SK-N-DZ (cell line): ENCODE measurements around the gene KYNU.
A peak's percentile ranks its signal among the peaks of the same experiment; 100 is the strongest.
"Not testable (repeated sequence)": the region's sequence is repeated elsewhere in the genome, so short reads cannot be mapped to it uniquely, and the experiment has no call there.

Experiments
- DNase-seq: peaks from one replicate; pipeline ENCODE4 v3.0.0-alpha.2; 2015; ENCODE audit warnings: low spot score

KYNU gene

GRCh38 chr2:142915502-142915901 lies 38.0 kb downstream of the KYNU start:
- no peak for DNase-seq

DNA sequence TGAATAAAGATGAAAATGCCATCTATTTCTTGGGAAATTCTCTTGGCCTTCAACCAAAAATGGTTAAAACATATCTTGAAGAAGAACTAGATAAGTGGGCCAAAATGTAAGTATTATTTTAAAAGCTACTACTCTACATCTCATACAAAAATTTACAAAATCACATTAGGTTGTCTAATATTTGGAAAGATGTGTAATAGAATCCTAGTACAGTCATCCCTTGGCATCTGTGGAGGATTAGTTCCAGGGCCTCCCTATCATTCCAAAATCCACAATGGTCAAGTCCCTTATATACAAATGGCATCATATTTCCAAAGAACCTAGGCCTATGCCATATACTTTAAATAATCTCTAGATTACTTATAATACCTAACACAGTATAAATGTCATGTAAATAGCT lies 41.2 kb downstream of the KYNU start:
- DNase-seq = no peak

GRCh38 chr2:142920571-142920970 lies 43.1 kb downstream of the KYNU start:
- DNase-seq = no peak

GRCh38 chr2:142926445-142926844 lies 49.0 kb downstream of the KYNU start:
- DNase-seq = no peak

- no peak for DNase-seq
These were observed 53.5 kb downstream of the KYNU start for GRCh38 chr2:142930835-142931398.

DNA sequence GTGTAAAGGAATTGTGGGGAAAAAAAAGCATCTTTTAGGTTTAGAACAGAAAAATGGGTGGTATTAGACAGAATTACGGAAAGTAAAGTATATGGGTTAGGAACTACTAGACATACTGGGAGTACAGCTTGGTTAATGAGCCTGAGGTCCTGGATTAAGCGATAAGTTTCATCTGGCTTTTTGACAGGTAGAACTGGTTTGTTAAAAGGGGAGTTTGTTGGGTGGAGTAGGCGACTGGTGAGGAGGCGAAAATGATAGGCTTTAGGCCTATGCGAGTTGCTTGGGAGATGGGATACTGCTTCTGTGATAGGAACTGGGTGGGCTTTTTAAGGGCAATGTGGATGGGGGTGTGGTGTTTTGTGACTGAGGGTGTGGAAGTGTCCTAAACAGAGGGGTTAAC lies 56.5 kb downstream of the KYNU start:
- DNase-seq = no peak

DNA sequence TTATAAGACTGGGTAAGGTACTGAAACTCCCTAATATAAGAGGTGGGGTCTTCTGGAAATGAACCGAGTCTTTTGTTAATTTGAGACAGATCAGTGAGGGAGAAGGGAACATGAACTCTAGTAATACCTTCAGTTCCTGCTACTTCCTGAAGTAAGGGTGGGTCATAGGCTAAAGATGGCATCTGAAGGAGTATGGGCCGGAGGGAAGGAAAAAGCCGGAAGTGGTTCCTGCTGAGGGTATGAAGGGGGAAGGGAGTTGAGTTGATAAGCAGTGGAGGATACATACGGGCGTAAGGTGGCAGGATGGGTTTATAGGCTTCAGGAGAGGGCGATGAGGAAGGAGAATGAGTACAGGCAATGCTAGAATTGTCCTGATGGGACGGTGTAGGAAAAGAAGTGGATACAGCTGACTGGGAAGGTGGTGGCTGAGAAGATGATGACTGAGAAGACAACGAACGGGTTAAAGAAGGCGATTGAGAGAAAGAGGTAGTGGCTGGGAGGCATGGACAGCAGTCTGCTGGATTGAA lies 58.2 kb downstream of the KYNU start:
- DNase-seq = no peak

DNA sequence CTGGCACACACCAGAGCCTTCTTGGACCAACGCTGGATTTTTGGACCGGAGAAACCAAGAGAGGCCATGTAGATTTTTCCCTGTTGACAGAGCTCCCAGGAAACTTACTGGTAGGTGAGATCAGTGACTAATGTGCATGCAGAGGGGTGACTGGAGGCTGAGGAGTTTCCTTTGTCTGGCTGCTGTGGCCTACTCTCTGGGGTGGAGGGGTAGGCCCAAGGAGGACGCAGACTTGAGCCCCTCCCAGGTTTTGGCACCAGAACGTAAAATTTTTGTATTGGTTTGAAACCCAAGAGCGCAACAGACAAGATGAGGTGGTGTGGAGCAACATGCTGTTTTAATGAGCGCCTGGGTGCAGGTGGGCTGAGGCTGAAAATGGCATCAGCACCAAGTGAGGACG lies 59.2 kb downstream of the KYNU start:
- DNase-seq = no peak

GRCh38 chr2:142937347-142937746 lies 59.9 kb downstream of the KYNU start:
- DNase-seq = no peak

DNA sequence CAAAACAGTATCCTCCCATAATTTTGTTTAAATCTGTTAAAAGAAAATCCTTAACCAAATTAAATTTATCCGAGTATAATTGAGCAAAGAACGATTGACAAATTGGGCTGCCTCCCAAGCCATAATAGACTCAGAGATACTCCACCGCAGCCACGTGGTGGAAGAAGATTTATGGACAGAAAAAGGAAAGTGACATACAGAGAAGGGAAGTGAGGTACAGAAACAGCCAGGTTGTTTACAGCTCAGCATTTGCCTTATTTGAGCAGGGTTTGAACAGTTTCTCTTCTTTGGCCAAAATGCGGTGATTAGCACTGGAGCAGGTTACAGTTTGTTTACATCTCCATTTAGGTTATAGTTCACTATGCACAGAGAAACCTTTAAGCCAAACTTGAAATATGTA lies 60.8 kb downstream of the KYNU start:
- peak; percentile 43 for DNase-seq

DNA sequence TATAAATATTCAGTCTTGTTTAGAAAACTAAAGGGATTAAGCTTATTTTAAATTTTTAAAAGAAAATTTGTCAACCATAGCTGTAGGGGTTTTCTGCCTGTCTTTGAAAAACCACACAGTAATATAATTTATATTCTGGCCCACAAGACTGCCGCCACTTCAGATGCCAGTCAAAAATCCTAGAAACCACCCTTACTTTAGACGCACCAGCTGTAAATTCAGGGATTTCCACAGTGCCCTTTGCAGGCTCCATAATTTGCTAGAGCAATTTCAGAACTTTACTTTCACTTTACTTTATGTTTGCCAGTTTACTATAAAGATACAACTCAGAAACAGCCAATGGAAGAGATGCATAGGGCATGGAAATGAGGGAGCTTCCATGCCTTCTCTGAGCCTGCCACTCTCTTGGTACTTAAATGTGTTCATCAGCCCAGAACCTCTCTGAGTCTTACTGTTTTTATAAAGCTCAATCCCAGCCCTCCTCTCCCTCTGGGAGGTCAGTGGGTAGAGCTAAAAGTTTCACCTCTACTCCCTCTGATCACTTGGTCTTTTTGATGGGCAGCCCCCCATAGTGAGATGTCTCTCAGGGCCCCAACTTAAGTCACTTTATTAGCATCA lies 63.3 kb downstream of the KYNU start:
- DNase-seq = no peak

GRCh38 chr2:142942690-142943089 lies 65.2 kb downstream of the KYNU start:
- DNase-seq = no peak

DNA sequence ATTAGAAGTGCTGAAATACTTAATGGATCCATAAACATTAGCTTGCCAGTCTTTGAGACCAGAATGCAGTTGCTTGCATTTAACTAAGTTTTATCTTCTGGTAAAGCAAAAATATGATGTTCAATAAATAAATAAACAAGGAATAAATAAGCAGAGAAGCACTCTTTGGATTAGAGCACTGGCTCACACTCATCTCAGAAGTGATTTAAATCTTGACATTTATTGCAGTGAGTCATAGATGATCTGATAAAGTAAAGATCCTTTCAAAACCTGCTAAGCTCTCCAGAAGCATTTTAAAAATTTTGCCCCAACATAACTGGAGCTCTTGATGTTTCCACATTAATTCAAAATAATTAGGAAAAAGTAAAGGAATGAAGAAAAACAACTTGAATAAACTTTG lies 66.8 kb downstream of the KYNU start:
- DNase-seq = no peak

GRCh38 chr2:142944721-142945120 lies 67.3 kb downstream of the KYNU start:
- no peak for DNase-seq

GRCh38 chr2:142946941-142947340 lies 69.5 kb downstream of the KYNU start:
- DNase-seq = no peak

GRCh38 chr2:142948723-142949122 lies 71.3 kb downstream of the KYNU start:
- not testable (repeated sequence) for DNase-seq

DNA sequence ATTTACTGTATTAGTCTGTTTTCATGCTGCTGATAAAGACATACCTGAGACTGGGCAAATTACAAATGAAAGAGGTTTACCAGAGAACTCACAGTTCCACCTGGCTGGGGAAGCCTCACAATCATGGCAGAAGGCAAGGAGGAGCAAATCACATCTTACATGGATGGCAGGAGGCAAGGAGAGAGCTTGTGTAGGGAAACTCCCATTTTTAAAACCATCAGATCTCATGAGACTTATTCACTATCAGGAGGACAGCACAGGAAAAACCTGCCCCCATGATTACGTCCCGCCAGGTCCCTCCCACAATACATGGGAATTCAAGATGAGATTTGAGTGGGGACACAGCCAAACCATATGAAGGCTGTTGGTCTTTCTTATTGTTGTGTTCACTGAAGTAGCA lies 72.9 kb downstream of the KYNU start:
- DNase-seq = not testable (repeated sequence)

DNA sequence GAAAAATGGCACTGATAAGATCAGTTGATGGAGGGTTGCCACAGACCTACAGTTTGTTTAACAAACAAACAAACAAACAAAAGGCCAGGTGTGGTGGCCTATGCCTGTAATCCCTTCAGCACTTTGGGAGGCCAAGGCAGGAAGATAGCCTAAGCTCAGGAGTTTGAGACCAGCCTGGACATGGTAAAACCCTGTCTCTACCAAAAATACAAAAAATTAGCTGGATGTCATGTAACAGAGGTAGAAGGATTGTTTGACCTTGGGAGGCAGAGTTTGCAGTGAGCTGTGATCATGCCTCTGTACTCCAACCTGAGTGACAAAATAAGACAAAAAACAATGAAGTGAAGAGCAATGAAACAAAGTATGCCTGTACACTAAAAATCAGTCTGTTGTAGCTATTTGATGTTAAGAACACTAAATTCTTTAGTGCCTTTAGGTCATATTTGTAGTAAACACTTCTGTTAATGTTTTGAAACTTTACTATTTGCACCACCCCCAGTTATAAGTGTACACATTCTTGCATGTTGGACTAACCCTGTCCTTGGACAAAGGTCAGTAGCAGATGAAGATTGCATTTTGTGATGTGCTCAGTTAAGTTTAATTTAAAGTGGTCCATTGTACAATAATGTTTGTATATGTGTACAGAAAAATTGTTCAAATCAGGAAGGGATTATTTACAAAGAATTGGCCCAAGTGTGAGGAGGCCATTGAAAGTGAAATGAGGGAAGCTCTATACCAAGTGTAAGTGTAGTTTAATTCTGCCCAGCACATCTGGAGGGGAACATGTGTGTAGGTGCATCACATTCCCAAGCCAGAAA lies 73.9 kb downstream of the KYNU start:
- DNase-seq = no peak

DNA sequence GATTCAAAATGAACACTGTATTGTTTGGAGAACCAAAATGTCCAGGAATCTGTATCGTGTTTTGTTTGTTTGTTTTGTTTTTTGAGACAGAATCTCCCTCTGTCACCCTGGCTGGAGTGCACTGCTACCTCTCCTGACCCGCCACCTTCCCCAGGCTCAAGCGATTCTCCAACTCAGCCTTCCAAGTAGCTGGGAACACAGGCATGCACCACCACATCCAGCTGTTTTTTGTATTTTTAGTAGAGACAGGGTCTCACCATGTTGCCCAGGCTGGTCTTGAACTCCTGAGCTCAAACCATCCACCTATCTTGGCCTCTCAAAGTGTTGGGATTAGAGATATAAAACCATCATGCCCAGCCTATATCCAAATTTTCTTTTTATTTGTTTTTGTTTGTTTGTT lies 74.6 kb downstream of the KYNU start:
- DNase-seq = no peak

DNA sequence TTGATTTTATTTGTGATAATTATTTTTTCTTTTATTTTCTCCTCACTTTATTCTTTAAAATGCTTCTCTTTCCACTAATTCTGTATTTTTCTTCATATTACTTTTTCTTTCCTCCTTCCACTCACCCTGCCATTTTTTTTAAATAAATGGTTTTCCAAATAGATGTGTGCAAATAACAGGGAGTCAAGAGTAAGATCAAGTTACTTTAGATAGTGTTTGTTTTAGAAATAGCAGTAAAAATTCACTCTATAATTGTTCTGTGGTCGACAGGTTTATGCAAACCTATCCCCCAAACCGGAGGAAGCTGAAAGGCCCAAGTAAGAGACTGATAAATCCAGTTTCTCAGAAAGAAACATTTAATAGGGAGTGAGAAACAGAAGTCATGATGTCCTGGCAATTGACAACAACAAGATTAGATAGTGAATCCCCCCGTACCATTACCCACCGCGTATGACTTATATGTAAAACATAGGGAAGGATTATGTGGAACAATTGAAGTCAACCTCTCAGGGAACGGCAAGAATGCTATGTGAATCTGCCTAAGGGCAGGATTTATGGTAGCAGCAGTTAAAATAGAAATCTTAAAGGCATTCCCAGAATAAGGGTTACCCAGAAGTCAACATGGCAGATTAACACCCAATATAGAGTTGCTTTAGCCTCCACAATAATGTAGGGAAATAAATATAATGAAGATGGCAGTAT lies 75.5 kb downstream of the KYNU start:
- DNase-seq = no peak

DNA sequence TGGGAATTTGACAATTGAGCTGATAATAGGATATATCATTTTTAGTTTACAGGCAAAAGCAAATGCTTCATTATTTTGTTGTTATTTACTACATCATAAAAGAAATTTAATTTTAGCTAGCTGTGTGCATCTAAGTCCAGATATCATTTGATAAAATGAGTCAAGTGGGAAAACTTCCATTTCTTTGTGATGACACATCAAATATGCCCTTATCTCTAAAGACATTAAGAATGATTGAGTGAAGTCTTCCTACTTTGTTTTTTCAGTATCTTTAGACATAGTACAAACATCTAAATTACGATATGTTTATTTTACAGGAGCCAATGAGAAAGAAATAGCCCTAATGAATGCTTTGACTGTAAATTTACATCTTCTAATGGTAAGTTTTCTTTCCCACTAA lies 77.0 kb downstream of the KYNU start:
- no peak for DNase-seq

- DNase-seq = no peak
These were observed 79.7 kb downstream of the KYNU start for GRCh38 chr2:142957144-142957543.
